ENCODE measurements around the gene SOCS3. TPM values are rescaled to one million over a fixed set of nuclear protein-coding genes. Genes with fewer than 3 reads are reported as not detected.
A peak's percentile ranks its signal among the peaks of the same experiment; 100 is the strongest.
"Not testable (repeated sequence)": the region's sequence is repeated elsewhere in the genome, so short reads cannot be mapped to it uniquely, and the experiment has no call there.

SOCS3 gene
- total RNA-seq, 2 experiments from 2014 or later: 9.1 TPM

DNA sequence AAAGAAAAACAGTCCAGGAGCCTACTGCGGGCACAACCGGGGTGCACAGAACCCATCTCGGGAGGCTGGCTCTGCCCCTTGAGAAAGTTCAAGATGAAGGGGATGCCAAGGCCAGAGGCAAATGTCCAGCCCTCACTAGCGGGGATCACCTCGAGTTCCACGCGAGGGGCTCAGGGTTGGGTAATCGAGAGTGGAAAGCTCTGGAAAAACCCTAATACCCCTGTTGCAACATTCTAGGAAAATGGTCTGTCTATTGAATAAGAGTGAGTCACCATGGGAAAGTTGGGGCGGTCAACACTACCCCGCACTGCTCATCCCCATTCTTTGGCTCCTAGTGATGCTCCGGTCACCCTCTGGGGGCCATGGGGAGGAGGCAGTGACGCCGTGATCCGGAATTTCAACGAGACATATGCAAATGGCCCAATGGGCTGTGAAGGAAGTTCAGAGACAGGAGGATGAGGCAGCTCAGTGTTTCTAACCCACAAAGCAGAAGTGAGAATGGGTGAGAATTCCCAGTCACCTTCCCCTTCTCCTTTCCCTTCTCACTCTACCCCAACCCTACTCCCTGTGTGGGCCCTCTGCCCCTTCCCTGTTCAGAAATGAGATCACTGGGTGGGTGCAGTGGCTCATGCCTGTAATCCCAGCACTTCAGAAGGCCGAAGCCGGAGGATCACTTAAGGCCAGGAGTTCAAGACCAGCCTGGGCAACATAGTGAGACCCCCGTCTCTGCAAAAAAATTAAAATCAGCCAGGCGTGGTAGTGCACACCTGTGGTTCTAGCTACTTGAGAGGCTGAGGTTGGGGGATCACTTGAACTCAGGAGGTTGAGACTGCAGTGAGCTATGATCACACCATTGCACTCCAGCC is 22.4 kb downstream of the SOCS3 start:
- DNase-seq: no peak
- no peak for ATAC-seq
- H3K9me3 Mint-ChIP-seq (ENCODE audit: insufficient read depth): no peaks in the 10 kb centered on the region

DNA sequence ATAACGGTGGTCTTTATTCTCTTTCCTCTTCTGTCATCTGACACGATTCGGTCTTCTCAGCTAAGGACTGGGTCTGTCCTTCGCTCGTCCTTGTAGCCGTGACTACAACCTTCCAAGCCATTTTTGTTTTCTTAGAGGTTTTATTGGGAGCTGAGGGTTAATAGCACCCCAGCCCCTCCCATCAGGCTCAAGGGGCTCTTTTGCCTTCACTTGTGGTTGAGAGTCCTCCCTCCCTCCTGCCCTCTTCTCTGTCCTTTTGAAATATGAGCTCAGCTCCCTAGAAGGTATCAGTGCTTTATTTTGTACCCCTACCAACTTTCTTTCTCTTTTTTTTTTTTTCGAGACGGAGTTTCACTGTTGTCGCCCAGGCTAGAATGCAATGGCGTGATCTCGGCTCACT is 24.7 kb downstream of the SOCS3 start:
- Mint-ChIP-seq H3K27me3 (ENCODE audit: low read depth) (peaks cover 19% of the 10 kb centered on the region), H3K36me3 (ENCODE audit: low read depth) (no peaks in the 10 kb centered on the region), H3K4me3 (no peak overlapping the region), H3K27ac (no peak overlapping the region), H3K4me1 (ENCODE audit: low read depth) (peaks cover 21% of the 10 kb centered on the region), H3K9me3 (ENCODE audit: insufficient read depth) (no peaks in the 10 kb centered on the region)
- POLR2A ChIA-PET: no interaction called here
- ATAC-seq (no peak), DNase-seq (no peak)
- CTCF ChIA-PET: no interaction called here

More for the DNA sequence above, 22.4 kb downstream of the SOCS3 start:
- Mint-ChIP-seq H3K4me1 (ENCODE audit: low read depth) (peaks cover 25% of the 10 kb centered on the region), H3K27me3 (ENCODE audit: low read depth) (peaks cover 26% of the 10 kb centered on the region), H3K27ac (no peak overlapping the region), H3K4me3 (no peak overlapping the region), H3K36me3 (ENCODE audit: low read depth) (no peaks in the 10 kb centered on the region)
- POLR2A ChIA-PET: no interaction called here
- CTCF ChIA-PET: no interaction called here

DNA sequence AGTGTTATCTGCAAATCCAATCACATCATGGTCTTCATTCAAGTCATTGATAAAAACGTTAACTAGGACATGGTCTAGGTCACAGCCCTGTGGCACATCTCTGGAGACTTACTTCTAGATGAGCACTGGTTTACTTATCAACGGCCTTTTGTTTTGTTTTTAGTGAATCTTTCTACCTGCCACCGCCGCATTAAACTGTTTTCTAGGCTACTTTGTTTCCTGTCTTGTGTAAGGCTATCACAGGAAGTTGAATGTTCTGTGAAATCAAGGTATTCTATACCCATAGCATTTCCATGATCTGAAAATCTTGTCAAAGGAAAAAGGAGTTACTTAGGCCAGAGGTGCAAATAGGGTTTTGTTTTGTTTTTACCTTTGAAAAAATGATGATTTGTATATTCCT is 26.9 kb downstream of the SOCS3 start:
- Mint-ChIP-seq H3K27me3 (ENCODE audit: low read depth) (peaks cover 10% of the 10 kb centered on the region), H3K9me3 (ENCODE audit: insufficient read depth) (no peaks in the 10 kb centered on the region), H3K4me3 (no peak overlapping the region), H3K36me3 (ENCODE audit: low read depth) (no peaks in the 10 kb centered on the region), H3K27ac (peak overlapping the region; percentile 60), H3K4me1 (ENCODE audit: low read depth) (peaks cover 26% of the 10 kb centered on the region)
- POLR2A ChIA-PET: no interaction called here
- CTCF ChIA-PET: no interaction called here
- ATAC-seq (peak; percentile 59), DNase-seq (no peak)

DNA sequence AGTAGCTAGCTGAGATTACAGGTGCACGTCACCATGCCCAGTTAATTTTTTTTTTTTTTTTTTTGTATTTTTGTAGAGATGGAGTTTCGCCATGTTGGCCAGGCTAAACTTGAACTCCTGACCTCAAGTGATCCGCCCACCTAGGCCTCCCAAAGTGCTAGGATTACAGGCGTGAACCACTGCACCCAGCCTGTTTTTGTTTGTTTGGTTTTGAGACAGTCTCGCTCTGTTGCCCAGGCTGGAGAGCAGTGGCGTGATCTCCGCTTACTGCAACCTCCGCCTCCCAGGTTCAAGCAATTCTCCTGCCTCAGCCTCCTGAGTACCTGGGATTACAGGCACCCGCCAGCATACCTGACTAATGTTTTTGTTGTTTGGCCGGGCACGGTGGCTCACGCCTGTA is 28.5 kb downstream of the SOCS3 start:
- H3K27ac Mint-ChIP-seq; H3K9me3 Mint-ChIP-seq (ENCODE audit: insufficient read depth); H3K4me3 Mint-ChIP-seq; CTCF ChIA-PET; H3K27me3 Mint-ChIP-seq (ENCODE audit: low read depth); DNase-seq; H3K36me3 Mint-ChIP-seq (ENCODE audit: low read depth); ATAC-seq: not testable (repeated sequence)
- POLR2A ChIA-PET: interaction anchor here (0.7 kb wide), 1 partner anchor 28 kb away, joined by 3 read pairs; the partner anchor contains the start of gene SOCS3
- H3K4me1 Mint-ChIP-seq (ENCODE audit: low read depth): peaks cover 26% of the 10 kb centered on the region

DNA sequence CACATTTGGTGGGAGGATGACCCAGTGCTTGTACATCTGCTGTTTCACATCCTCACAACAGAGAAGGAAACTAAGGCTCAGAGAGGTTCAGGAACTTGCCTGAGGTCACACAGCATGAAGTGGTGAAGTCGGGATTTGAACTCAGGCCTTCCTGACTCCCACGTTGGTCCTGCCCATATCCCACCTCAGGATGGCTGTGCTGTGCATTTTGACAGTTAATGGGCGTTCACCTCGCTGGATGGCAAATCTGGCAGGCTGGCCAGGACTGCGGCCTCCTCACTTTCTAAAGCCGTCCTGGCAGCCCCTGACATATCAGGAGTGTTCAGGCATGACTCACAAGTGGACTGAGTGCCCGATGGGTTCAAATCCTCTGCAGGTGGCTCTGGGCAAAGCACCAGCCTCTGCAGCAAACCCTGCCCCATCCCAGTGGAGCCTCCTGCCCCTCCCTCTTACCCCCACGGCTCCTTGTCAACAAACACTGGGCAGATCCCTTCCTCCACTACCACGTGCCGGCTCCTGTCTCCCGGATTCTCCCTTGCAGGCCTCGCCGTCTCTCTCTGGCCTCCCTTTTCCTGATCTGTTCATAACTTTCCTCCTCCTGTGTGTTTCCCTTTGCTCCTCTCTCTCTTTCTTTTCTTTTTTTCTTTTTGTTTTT is 29.2 kb downstream of the SOCS3 start:
- no peaks in the 10 kb centered on the region for H3K9me3 Mint-ChIP-seq (ENCODE audit: insufficient read depth)
- peaks cover 26% of the 10 kb centered on the region for H3K4me1 Mint-ChIP-seq (ENCODE audit: low read depth)
- H3K27ac Mint-ChIP-seq: no peak overlapping the region
- ChIA-PET POLR2A (interaction anchor here (0.7 kb wide), 1 partner anchor 29 kb away, joined by 3 read pairs; the partner anchor contains the start of gene SOCS3), CTCF (no interaction called here)
- no peak overlapping the region for H3K4me3 Mint-ChIP-seq
- DNase-seq: no peak
- ATAC-seq: no peak
- H3K27me3 Mint-ChIP-seq (ENCODE audit: low read depth): peaks cover 6% of the 10 kb centered on the region
- no peaks in the 10 kb centered on the region for H3K36me3 Mint-ChIP-seq (ENCODE audit: low read depth)

DNA sequence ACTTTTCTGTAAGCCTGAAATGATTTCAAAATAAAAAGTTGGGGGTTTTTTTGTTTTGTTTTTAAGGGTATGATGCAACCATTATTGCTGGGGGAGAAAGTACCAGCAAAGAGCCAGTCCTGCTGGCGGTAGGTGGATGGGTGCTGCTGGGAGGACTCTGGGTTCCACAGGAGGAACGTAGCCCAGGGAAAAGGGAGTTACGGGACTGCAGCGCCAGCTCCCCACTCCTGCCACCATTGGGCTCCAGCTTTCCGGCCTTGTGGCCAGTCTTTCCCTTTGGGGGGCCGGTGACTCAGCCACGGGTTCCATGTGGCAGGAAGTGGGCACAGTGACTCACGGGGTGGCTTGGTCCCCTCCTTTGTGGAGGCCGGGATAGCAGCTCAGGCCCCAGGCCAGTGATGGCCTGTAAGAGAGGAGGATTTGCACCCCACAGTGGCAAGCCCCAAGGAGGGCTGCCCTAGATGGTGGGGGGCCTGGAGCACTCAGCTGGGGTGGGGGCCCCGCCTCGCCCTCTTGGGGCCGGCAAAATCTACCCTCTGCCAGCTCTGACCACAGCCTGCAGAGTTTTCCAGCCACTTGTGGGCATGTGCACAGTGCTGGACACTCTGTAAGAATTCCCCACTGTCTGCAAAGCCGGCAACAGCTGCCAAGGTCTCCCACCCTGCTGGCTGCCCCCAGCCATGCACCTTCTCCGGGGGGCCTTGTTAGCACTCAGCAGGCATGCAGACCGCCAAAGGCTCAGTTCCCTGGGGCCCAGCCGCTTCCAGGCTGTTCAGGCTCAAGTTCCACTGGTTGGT is 30.4 kb downstream of the SOCS3 start:
- H3K36me3 Mint-ChIP-seq (ENCODE audit: low read depth): no peaks in the 10 kb centered on the region
- no peak overlapping the region for H3K27ac Mint-ChIP-seq
- H3K27me3 Mint-ChIP-seq (ENCODE audit: low read depth): peaks cover under 1% of the 10 kb centered on the region
- ChIA-PET POLR2A (interaction anchor here (1.4 kb wide), 1 partner anchor 14 kb away, joined by 4 read pairs; no protein-coding TSS in a partner anchor), CTCF (no interaction called here)
- no peaks in the 10 kb centered on the region for H3K9me3 Mint-ChIP-seq (ENCODE audit: insufficient read depth)
- peaks cover 31% of the 10 kb centered on the region for H3K4me1 Mint-ChIP-seq (ENCODE audit: low read depth)
- DNase-seq (peak; percentile 49), ATAC-seq (peak; percentile 50)
- H3K4me3 Mint-ChIP-seq: no peak overlapping the region

DNA sequence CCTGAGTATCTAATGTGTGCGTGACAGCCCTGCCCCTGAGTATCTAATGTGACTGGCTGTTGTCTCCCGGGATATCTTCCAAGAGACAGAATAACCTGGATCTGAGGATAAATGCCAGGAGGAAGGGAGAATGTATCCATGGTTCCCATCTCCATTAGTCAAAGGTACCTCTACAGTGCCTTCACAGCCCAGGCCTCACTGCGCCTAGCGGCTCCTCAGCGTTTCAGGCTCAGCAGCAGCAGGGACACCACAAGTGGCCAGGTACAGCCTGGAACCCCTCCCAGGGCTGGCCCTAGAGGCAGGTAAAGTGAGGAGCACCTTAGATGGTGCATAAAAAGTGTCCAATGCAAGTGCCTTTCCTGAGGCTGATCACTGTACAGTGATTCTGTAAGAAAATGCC is 32.0 kb downstream of the SOCS3 start:
- no peak overlapping the region for H3K27ac Mint-ChIP-seq
- CTCF ChIA-PET: no interaction called here

DNA sequence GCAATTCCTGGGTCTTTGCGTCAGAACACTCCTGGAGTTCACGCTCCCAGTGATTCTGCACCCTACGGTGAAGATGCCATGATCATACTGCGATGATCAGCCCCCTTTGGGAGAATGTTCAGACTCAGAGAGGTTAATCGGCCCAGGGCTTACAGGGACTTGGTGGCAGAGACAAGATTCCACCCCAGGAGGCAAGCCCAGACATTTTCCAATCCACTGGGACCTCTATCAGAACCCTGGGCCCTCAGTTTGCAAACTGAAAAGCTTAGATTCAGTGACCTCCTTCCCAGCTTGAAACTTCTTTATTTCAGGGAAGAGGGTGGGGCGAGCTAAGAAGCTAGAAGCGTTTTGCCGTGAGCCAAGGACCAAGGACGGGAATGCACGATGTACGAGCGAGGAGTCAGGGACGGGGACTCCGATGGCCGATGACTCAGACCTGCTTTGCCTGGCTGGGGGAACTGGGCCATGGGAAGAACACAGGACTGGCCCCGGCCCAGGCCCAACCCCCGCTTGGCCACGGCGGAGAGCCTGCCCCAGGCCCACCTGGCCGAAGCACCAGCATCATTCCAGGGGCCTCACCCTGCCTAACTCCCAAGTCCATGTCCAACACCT is 34.7 kb downstream of the SOCS3 start:
- H3K36me3 Mint-ChIP-seq (ENCODE audit: low read depth): no peaks in the 10 kb centered on the region
- no peak overlapping the region for H3K4me3 Mint-ChIP-seq
- POLR2A ChIA-PET: no interaction called here
- H3K27ac Mint-ChIP-seq: no peak overlapping the region
- DNase-seq (no peak), ATAC-seq (no peak)
- H3K4me1 Mint-ChIP-seq (ENCODE audit: low read depth): peaks cover 22% of the 10 kb centered on the region
- CTCF ChIA-PET: no interaction called here
- H3K9me3 Mint-ChIP-seq (ENCODE audit: insufficient read depth): no peaks in the 10 kb centered on the region
- H3K27me3 Mint-ChIP-seq (ENCODE audit: low read depth): no peaks in the 10 kb centered on the region

More for the DNA sequence above, 32.0 kb downstream of the SOCS3 start:
- peaks cover 28% of the 10 kb centered on the region for H3K4me1 Mint-ChIP-seq (ENCODE audit: low read depth)
- no peaks in the 10 kb centered on the region for H3K27me3 Mint-ChIP-seq (ENCODE audit: low read depth)
- DNase-seq: no peak
- POLR2A ChIA-PET: no interaction called here
- no peak overlapping the region for H3K4me3 Mint-ChIP-seq
- H3K36me3 Mint-ChIP-seq (ENCODE audit: low read depth): no peaks in the 10 kb centered on the region
- no peaks in the 10 kb centered on the region for H3K9me3 Mint-ChIP-seq (ENCODE audit: insufficient read depth)
- ATAC-seq: no peak

DNA sequence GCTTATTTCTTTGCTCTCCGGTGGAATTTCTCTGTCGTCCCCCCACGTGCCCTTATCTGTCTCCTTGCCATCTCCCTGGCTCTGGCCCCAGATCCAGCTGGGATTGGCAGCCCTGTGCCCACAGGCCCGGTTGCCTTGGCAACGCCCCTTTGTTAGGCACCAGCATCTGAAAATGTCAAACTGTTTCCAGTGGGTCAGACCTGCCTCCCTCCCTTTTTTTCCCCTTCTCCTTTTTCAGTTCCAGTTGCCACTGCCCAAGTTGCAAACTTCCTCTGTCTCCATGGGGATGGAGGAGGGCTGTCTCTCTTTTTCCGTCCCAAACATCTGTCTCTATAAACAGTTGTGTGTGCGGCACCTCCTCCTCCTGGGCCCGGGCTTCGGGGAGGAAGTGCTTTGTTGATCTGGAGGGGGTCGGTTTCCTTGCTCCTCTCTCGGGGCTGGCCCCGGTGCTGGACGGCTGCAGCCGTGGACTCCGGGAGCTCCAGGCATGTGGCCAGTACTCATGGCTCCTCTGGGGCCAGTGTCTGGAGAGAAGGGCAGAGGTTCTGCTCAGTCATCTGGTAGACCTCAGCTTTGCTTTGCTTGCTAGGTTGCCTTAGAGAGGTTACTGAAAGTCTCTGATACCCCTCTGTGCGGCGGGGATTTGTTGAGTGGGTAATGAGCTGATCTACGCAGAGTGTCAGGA is 35.3 kb downstream of the SOCS3 start:
- Mint-ChIP-seq H3K27ac (peak overlapping the region; percentile 32), H3K36me3 (ENCODE audit: low read depth) (no peaks in the 10 kb centered on the region), H3K4me1 (ENCODE audit: low read depth) (peaks cover 19% of the 10 kb centered on the region), H3K9me3 (ENCODE audit: insufficient read depth) (no peaks in the 10 kb centered on the region), H3K27me3 (ENCODE audit: low read depth) (no peaks in the 10 kb centered on the region), H3K4me3 (no peak overlapping the region)
- ChIA-PET POLR2A (no interaction called here), CTCF (interaction anchor here (0.7 kb wide), 1 partner anchor 36 kb away, joined by 3 read pairs; no protein-coding TSS in a partner anchor)
- DNase-seq: no peak
- peak; percentile 66 for ATAC-seq

DNA sequence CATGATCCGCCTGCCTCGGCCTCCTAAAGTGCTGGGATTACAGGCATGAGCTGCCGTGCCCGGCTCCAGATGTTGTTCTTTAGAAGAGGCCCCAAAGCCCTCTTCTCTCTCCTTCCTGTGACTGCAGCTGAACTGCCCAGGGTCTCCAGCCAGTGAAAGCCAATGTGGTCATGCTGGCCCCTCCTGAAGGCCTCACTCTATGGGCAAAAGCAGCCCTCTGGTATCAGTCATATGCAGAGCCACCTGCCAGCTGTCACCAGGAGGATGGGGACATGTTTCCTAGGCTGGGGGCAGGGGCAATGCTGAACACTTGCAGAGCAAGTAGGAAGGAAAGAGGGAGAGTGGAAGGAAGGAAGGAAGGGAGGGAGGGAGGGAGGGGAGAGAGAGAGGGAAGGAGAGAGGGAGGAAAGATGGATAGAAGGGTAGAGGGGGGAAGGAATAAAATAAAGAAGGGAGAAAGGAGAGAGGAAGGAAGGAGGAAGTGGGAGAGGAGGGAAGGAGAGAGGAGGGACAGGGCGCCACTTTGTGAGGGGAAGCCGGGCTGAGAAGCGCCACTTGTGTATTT is 36.0 kb downstream of the SOCS3 start:
- ATAC-seq (no peak), DNase-seq (no peak)
- no peak overlapping the region for H3K4me3 Mint-ChIP-seq
- H3K4me1 Mint-ChIP-seq (ENCODE audit: low read depth): peaks cover 13% of the 10 kb centered on the region
- ChIA-PET POLR2A (no interaction called here), CTCF (interaction anchor here (0.7 kb wide), 1 partner anchor 37 kb away, joined by 3 read pairs; no protein-coding TSS in a partner anchor)
- H3K9me3 Mint-ChIP-seq (ENCODE audit: insufficient read depth): no peaks in the 10 kb centered on the region
- H3K36me3 Mint-ChIP-seq (ENCODE audit: low read depth): no peaks in the 10 kb centered on the region
- H3K27me3 Mint-ChIP-seq (ENCODE audit: low read depth): no peaks in the 10 kb centered on the region
- peak overlapping the region; percentile 32 for H3K27ac Mint-ChIP-seq

DNA sequence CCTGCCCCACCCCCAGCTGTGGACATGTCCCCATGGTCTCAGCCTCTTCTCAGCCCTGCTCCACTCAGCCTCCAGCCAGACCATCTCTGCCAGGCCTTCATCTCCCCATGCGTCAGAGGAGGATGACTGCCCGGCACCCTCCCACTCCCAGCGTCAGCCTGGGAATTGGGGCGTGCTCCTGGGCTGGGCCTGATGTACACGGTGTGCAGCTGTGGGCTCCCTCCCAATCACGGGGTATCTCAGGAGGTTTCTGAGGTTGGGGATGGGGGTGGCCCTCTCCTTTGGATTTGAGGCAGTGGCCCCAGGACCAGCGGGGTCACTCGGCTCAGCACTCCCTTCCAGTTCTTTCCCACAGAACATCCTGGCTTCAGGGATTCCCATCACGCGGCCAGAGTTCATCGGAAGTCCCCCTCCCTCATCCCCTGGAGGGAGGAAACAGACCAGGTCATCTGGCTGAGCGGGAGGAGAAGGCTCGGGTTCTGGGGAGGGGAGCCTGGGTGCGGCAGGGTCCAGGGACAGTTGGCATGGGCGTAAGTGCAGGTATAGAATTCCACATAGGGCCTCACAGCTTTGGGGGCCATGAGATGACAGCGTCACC is 36.9 kb downstream of the SOCS3 start:
- Mint-ChIP-seq H3K4me3 (no peak overlapping the region), H3K36me3 (ENCODE audit: low read depth) (no peaks in the 10 kb centered on the region), H3K9me3 (ENCODE audit: insufficient read depth) (no peaks in the 10 kb centered on the region), H3K4me1 (ENCODE audit: low read depth) (peaks cover 10% of the 10 kb centered on the region), H3K27ac (no peak overlapping the region), H3K27me3 (ENCODE audit: low read depth) (no peaks in the 10 kb centered on the region)
- CTCF ChIA-PET: no interaction called here
- DNase-seq: no peak
- POLR2A ChIA-PET: no interaction called here
- no peak for ATAC-seq
